NCI-H345 treated with DMSO at 0.1 percent for 48 hours (cell line): ENCODE results near the gene SIMC1.

Experiments
- DNase-seq: peaks from one replicate; lab custom pipeline; 2025; ENCODE audit not compliant: unreplicated experiment; lab: John Stamatoyannopoulos, UW

The SIMC1 gene

DNA sequence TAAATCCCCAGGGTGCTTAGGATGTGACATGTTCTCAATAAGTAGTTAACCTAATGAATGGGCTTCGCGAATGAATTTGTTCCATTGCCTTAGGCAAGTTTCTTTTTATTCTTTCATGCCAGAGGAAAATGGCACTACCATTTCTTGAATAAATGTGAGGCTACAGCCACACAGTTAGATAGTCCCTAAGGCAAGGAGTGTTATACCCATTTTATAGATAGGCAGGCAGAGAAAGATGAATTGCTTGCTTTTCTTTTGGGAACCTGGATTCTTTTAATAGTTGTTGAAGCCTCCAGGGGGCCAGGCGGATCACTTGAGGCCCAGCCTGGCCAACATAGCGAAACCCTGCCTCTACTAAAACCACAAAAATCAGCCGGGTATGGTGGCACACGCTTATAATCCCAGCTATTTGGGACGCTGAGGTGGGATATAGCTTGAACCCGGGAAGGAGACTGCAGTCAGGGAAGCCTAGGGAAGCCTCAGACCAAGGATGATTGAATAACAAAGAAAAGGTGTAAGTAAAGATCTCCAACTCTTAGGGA, 149.2 kb downstream of the SIMC1 start:
- no peak for DNase-seq

GRCh38 chr5:176388003-176388443, 149.8 kb downstream of the SIMC1 start:
- no peak for DNase-seq

DNA sequence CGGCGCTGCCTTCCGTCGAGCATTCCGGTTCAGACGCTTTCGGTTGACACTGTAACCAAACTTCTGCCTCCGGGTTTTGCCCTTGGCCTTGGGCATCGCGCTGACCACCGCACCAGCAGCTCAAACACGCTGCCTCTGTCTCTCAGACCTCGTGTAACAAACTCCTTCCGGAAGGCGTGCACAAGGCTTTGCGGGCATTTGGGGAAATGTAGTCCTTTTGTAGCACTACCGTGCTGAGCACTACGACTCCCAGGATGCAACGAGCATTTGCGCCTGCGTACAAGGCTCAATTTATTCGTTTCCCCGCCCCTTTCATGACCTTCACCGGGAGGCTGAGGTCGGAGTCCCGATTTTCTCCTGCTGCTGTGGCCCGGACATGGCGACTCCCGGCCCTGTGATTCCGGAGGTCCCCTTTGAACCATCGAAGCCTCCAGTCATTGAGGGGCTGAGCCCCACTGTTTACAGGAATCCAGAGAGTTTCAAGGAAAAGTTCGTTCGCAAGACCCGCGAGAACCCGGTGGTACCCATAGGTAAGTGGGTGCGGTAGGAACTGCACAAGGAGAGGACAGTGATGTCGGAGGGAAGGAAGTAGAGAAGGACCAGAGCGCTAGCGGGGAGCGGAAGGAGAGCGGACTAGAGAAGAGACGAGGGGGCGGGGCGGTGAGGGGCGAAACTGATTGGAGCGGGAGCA, 150.4 kb downstream of the SIMC1 start, which contains the start of the genes HIGD2A and NOP16:
Gene HIGD2A, plus strand, starts transcription at position 308 of the 691 bp plus-strand sequence. Its CDS starts 69 bp downstream, at position 377.
Gene NOP16, minus strand, starts transcription at position 155 of the 691 bp plus-strand sequence. Its CDS starts 59 bp downstream, at position 96.
- peak; percentile 97 for DNase-seq

DNA sequence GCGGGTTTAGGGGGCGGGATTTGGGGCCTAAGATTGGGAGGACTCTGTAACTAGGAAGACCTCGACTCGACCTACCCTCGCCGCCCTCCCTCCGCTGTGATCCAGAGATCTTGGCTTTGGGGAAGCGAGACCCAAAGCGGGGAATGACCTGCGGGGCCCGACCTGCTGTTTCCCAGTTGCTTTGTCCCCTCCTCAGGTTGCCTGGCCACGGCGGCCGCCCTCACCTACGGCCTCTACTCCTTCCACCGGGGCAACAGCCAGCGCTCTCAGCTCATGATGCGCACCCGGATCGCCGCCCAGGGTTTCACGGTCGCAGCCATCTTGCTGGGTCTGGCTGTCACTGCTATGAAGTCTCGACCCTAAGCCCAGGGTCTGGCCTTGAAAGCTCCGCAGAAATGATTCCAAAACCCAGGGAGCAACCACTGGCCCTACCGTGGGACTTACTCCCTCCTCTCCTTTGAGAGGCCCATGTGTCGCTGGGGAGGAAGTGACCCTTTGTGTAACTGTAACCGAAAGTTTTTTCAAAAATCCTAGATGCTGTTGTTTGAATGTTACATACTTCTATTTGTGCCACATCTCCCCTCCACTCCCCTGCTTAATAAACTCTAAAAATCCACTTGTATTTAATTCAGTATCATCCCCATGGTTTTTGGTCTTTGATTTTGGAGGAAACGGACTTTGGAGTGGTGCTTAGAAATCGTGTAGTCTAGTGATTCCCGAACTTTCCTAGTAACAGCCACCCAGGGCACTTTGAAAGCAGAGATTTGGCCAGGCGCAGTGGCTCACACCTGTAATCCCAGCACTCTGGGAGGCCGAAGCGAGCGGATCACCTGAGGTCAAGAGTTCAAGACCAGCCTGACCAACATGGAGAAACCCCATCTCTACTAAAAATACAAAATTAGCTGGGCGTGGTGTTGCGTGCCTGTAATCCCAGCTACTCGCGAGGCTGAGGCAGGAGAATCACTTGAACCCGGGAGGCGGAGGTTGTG, 151.2 kb downstream of the SIMC1 start:
- DNase-seq, result peak; percentile 55

GRCh38 chr5:176391479-176391878, 153.3 kb downstream of the SIMC1 start:
- DNase-seq, result no peak

GRCh38 chr5:176391999-176392398, 153.8 kb downstream of the SIMC1 start:
- no peak for DNase-seq

- no peak for DNase-seq
These were observed 154.3 kb downstream of the SIMC1 start for GRCh38 chr5:176392526-176392925.

DNA sequence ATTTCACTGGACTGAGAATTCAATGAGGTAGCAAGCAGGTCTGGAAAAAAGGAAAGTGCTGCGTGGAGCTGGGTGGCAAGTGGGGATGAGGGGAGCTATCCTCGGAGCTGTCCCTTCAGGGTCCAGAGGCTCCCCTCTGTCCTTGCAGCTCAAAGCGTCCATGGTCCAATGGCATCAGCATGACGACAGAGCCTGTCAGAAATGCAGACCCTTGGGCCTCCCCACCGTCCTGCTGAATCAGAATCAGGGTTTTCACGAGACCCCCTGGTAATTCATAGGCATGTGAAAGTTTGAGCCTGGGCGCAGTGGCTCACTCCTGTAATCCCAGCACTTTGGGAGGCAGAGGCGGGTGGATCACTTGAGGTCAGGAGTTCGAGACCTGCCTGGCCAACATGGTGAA, 155.9 kb downstream of the SIMC1 start:
- DNase-seq, result no peak

DNA sequence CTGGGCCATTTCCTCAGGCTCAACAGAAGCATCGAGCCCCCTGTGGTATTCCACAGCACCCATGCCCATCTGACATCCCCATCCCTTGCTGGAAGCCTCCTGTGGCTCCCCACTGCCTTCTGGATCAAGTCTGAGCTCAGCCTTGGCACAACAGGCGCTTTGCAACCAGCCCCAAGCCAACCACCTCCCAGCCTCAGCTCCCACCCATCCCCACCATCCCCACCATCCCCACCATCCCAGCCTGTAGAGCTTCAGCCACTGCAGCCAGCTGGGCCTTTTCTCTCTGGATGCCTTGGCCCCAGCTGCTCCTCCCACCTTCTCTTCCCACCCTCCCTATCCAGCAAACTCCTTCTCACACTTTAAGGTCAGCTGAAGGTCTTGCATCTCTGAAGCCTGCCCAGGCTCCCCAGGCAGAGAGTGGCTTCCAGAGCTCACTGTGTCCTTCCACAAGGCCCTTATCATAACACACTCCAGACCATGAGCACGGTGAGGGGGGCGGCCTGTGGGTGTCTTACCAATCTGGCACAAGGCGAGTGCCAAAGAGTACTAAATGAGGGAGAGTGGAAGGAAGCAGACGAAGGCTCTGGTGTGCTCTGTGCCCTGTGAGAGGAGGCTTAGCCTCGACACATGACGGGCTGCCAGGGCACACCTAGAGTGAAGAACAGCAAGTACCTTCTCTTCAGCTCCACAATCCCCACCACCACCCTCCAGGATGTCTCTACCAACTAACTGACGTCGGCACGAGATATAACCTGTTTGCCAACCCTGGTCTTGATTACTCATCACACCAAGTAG, 156.9 kb downstream of the SIMC1 start:
- no peak for DNase-seq
